A549 (cell line): ENCODE measurements around the gene ERCC2. TPM values are rescaled to one million over a fixed set of nuclear protein-coding genes. Genes with fewer than 3 reads are reported as not detected.

Experiments used
- ATAC-seq, 2 experiments: fragments of 200-7000 bp in 1 of 2; fragments of >200 bp in 1 of 2; cut with Nextera tagmentation in 1 of 2; cut with Tn5 transposase in 1 of 2; 3 replicates each; pipeline versions ENCODE4 v1.8.0 to v1.9.1; 2018 to 2020; ENCODE audit warnings: mild to moderate bottlenecking in 1 of 2, moderate library complexity in 1 of 2
- CTCF ChIA-PET: fragments of 300-600 bp; sonication (Branson Sonifier 250); formaldehyde crosslinking; extraction: SDS; loops from one replicate; lab custom pipeline; 2021; ENCODE audit warnings: antibody characterized with exemption, inconsistent platforms; lab: Yijun Ruan, JAX
- POLR2A ChIA-PET: fragments of 350-600 bp; formaldehyde crosslinking; extraction: SDS; loops from one replicate; lab custom pipeline; 2021; ENCODE audit warnings: antibody characterized with exemption, inconsistent platforms; lab: Yijun Ruan, JAX
- DNase-seq, 2 experiments: peaks; one replicate each; pipeline versions ENCODE4 v3.0.0 to v3.0.0-alpha.2; 2011 to 2016; ENCODE audit warnings: low read depth in 1 of 2, low spot score in 1 of 2
- FAIRE-seq: peaks from 2 replicates; lab custom pipeline; 2011; peaks lifted over from hg19 to GRCh38; lab: Jason Lieb, UNC
- H3K27ac ChIP-seq, 2 experiments: fragments of >200 bp; sonication (Bioruptor Twin); formaldehyde crosslinking; 3 replicates each; pipeline ENCODE4 v1.5.1; 2016 to 2017
- H3K4me1 ChIP-seq: fragments of >200 bp; sonication (Bioruptor Twin); formaldehyde crosslinking; 3 replicates; pipeline ENCODE4 v1.6.1; 2016
- H3K4me2 ChIP-seq: fragments of >200 bp; sonication (Bioruptor Twin); formaldehyde crosslinking; 3 replicates; pipeline ENCODE4 v1.6.1; 2016
- H3K4me3 ChIP-seq: fragments of >200 bp; sonication (Bioruptor Twin); formaldehyde crosslinking; 3 replicates; pipeline ENCODE4 v1.5.1; 2016
- H3K9me3 ChIP-seq: fragments of >200 bp; sonication (Bioruptor Twin); formaldehyde crosslinking; 3 replicates; pipeline ENCODE4 v1.6.1; 2016
- ATOH8 ChIP-seq: fragments of 250-450 bp; sonication (Bioruptor Pico); IDR thresholded peaks from 2 replicates; pipeline ENCODE4 v1.5.0; 2020; ENCODE audit warnings: low read depth, mild to moderate bottlenecking, moderate library complexity
- CBX2 ChIP-seq: fragments of 200-600 bp; sonication (generic); IDR thresholded peaks from 2 replicates; pipeline ENCODE4 v1.6.1; 2016; ENCODE audit warnings: low read depth, mild to moderate bottlenecking, borderline replicate concordance
- FOSB ChIP-seq: fragments of 250-450 bp; sonication (Bioruptor Pico); IDR thresholded peaks from 2 replicates; pipeline ENCODE4 v1.5.0; 2020; ENCODE audit warnings: mild to moderate bottlenecking, moderate library complexity
- HOXA7 ChIP-seq: fragments of 250-450 bp; sonication (Bioruptor Pico); IDR thresholded peaks from 2 replicates; pipeline ENCODE4 v1.5.0; 2020; ENCODE audit warnings: mild to moderate bottlenecking, moderate library complexity
- HOXB13 ChIP-seq: fragments of 250-450 bp; sonication (Bioruptor Pico); IDR thresholded peaks from 2 replicates; pipeline ENCODE4 v1.5.0; 2020; ENCODE audit warnings: low read depth, mild to moderate bottlenecking, moderate library complexity
- HOXB5 ChIP-seq: fragments of 250-450 bp; sonication (Bioruptor Pico); IDR thresholded peaks from 2 replicates; pipeline ENCODE4 v1.5.0; 2020; ENCODE audit warnings: mild to moderate bottlenecking, moderate library complexity
- JUNB ChIP-seq: fragments of >200 bp; sonication (Bioruptor Twin); formaldehyde crosslinking; IDR thresholded peaks from 2 replicates; pipeline ENCODE4 v1.6.1; 2016
- MAX ChIP-seq: IDR thresholded peaks from 2 replicates; pipeline ENCODE4 v1.6.1; 2012
- MYC ChIP-seq: IDR thresholded peaks from 2 replicates; pipeline ENCODE4 v1.6.1; 2012; ENCODE audit warnings: mild to moderate bottlenecking, inconsistent platforms, low read length, improper control_type of control experiment, borderline replicate concordance
- RAD21 ChIP-seq, 2 experiments: fragments of >200 bp in 1 of 2; sonication (Bioruptor Twin) in 1 of 2; formaldehyde crosslinking in 1 of 2; IDR thresholded peaks in 1 of 2; conservative IDR thresholded peaks in 1 of 2; 2 replicates in 1 of 2; 3 replicates in 1 of 2; pipeline ENCODE4 v1.6.1; 2012 to 2018; ENCODE audit warnings: inconsistent platforms in 1 of 2
- RCOR1 ChIP-seq: fragments of 150-350 bp; IDR thresholded peaks from 2 replicates; pipeline ENCODE4 v1.6.1; 2014; ENCODE audit warnings: antibody characterized with exemption, low read length, low read depth
- SREBF2 ChIP-seq: fragments of 450-650 bp; IDR thresholded peaks from 2 replicates; pipeline ENCODE4 v1.6.1; 2014; ENCODE audit warnings: mild to moderate bottlenecking, moderate library complexity
- USF2 ChIP-seq: fragments of 450-650 bp; IDR thresholded peaks from 2 replicates; pipeline ENCODE4 v1.6.1; 2014; ENCODE audit warnings: antibody characterized with exemption
- ZC3H11A ChIP-seq: fragments of 450-650 bp; IDR thresholded peaks from 2 replicates; pipeline ENCODE4 v1.6.1; 2014; ENCODE audit warnings: antibody characterized with exemption, mild to moderate bottlenecking
- ZFP36 ChIP-seq: fragments of 450-650 bp; IDR thresholded peaks from 2 replicates; pipeline ENCODE4 v1.6.1; 2014; ENCODE audit warnings: borderline replicate concordance; ENCODE audit not compliant: partially characterized antibody
- ZSCAN20 ChIP-seq: fragments of 250-450 bp; sonication (Bioruptor Pico); IDR thresholded peaks from 2 replicates; pipeline ENCODE4 v1.8.0; 2022; ENCODE audit warnings: mild to moderate bottlenecking, moderate library complexity
- WGBS: methylation state at CpG from one replicate; pipeline ENCODE4 v1.1.6; 2017; ENCODE audit errors: missing lambda C conversion rate; 5-methylcytosine and 5-hydroxymethylcytosine counted together
- polyA plus RNA-seq, 4 experiments: library from polyadenylated mRNA; depleted of rRNA in 3 of 4; stranded (reverse); fragments of >200 nt; fragmentation: RNase III in 1 of 4; extraction: RNeasy Plus Mini Kit Qiagen cat#74134 plus additional on column Dnase treatment in 1 of 4; gene quantifications; 2 replicates in 3 of 4; 3 replicates in 1 of 4; pipeline ENCODE4 v1.2.3, GENCODE V29; 2011 to 2017
- TF ChIP-seq, protein P1 (sequence below): fragments of 250-450 bp; sonication (Bioruptor Pico); IDR thresholded peaks from 2 replicates; pipeline ENCODE4 v1.5.0; 2021; ENCODE audit warnings: mild to moderate bottlenecking, moderate library complexity, borderline replicate concordance
- TF ChIP-seq, protein P2 (sequence below): fragments of 200-600 bp; sonication (generic); IDR thresholded peaks from 2 replicates; pipeline ENCODE4 v1.6.1; 2016; ENCODE audit warnings: antibody characterized with exemption, mild to moderate bottlenecking, moderate library complexity

The ERCC2 gene
- polyA plus RNA-seq, 2 of the 4 experiments (the other 2 are of a cell fraction), result 12.9 to 19.8 TPM

- ATAC-seq (no peak), DNase-seq (no peak)
- no peak overlapping the region for H3K4me2 ChIP-seq
- 93% methylated on average over 6 of the region's 6 CpGs for WGBS
- no peaks in the 10 kb centered on the region for H3K9me3 ChIP-seq
- TF ChIP-seq USF2, result no peak
- no peak for TF ChIP-seq RCOR1
- TF ChIP-seq JUNB, result no peak
- TF ChIP-seq HOXA7 (CRISPR knock-in tag), result no peak
- no peak for TF ChIP-seq MAX
- TF ChIP-seq ATOH8 (CRISPR knock-in tag), result no peak
- no peak for TF ChIP-seq MYC
- no peak for TF ChIP-seq ZSCAN20 (CRISPR knock-in tag)
- TF ChIP-seq, protein P1, sequence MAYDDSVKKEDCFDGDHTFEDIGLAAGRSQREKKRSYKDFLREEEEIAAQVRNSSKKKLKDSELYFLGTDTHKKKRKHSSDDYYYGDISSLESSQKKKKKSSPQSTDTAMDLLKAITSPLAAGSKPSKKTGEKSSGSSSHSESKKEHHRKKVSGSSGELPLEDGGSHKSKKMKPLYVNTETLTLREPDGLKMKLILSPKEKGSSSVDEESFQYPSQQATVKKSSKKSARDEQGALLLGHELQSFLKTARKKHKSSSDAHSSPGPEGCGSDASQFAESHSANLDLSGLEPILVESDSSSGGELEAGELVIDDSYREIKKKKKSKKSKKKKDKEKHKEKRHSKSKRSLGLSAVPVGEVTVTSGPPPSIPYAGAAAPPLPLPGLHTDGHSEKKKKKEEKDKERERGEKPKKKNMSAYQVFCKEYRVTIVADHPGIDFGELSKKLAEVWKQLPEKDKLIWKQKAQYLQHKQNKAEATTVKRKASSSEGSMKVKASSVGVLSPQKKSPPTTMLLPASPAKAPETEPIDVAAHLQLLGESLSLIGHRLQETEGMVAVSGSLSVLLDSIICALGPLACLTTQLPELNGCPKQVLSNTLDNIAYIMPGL (CRISPR knock-in tag), result no peak
- TF ChIP-seq ZFP36, result no peak
- TF ChIP-seq, all 56 proteins: peak for 0
- no peak for FAIRE-seq
- H3K4me1 ChIP-seq, result peaks cover 28% of the 10 kb centered on the region
- H3K4me3 ChIP-seq, result no peak overlapping the region
- H3K27ac ChIP-seq, result no peak overlapping the region
- ChIA-PET CTCF (interaction anchor here (0.6 to 6.3 kb wide), 10 partner anchors 8 to 218 kb away, joined by 3 to 99 read pairs (median 5); no protein-coding TSS in a partner anchor), POLR2A (no interaction called here)
These were observed 29.8 kb upstream of the ERCC2 start for GRCh38 chr19:45400192-45400591.

GRCh38 chr19:45395821-45396617 lies 25.6 kb upstream of the ERCC2 start:
- TF ChIP-seq CBX2, result no peak
- TF ChIP-seq HOXB5 (CRISPR knock-in tag), result no peak
- no peak for TF ChIP-seq ATOH8 (CRISPR knock-in tag)
- TF ChIP-seq RAD21 (conservative IDR thresholded peaks at IDR 0.05 in 1 of 2, IDR thresholded peaks at IDR 0.05 in 1 of 2), result no peak
- no peak for TF ChIP-seq ZC3H11A
- no peak for TF ChIP-seq HOXB13 (CRISPR knock-in tag)
- no peak for TF ChIP-seq JUNB
- TF ChIP-seq MAX, result no peak
- TF ChIP-seq SREBF2, result no peak
- TF ChIP-seq, protein P2, sequence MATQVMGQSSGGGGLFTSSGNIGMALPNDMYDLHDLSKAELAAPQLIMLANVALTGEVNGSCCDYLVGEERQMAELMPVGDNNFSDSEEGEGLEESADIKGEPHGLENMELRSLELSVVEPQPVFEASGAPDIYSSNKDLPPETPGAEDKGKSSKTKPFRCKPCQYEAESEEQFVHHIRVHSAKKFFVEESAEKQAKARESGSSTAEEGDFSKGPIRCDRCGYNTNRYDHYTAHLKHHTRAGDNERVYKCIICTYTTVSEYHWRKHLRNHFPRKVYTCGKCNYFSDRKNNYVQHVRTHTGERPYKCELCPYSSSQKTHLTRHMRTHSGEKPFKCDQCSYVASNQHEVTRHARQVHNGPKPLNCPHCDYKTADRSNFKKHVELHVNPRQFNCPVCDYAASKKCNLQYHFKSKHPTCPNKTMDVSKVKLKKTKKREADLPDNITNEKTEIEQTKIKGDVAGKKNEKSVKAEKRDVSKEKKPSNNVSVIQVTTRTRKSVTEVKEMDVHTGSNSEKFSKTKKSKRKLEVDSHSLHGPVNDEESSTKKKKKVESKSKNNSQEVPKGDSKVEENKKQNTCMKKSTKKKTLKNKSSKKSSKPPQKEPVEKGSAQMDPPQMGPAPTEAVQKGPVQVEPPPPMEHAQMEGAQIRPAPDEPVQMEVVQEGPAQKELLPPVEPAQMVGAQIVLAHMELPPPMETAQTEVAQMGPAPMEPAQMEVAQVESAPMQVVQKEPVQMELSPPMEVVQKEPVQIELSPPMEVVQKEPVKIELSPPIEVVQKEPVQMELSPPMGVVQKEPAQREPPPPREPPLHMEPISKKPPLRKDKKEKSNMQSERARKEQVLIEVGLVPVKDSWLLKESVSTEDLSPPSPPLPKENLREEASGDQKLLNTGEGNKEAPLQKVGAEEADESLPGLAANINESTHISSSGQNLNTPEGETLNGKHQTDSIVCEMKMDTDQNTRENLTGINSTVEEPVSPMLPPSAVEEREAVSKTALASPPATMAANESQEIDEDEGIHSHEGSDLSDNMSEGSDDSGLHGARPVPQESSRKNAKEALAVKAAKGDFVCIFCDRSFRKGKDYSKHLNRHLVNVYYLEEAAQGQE, result no peak
- TF ChIP-seq FOSB (CRISPR knock-in tag), result no peak
- no peak for TF ChIP-seq USF2
- ChIA-PET POLR2A (no interaction called here), CTCF (interaction anchor here (1.2 kb wide), 1 partner anchor 43 kb away, joined by 3 read pairs; no protein-coding TSS in a partner anchor)
- 92% methylated on average over 58 of the region's 59 CpGs for WGBS
- Histone ChIP-seq H3K4me1 (no peaks in the 10 kb centered on the region), H3K4me2 (no peak overlapping the region), H3K9me3 (no peaks in the 10 kb centered on the region), H3K27ac (no peak overlapping the region), H3K4me3 (no peak overlapping the region)
- FAIRE-seq, result no peak
- no peak for ATAC-seq
- no peak for DNase-seq
